Memory B cell (primary cell): ENCODE data around the gene CHMP4A.

Experiments used
- ATAC-seq: fragments of 150-1000 bp; cut with Tn5 transposase; 2 replicates; pipeline ENCODE4 v1.10.0; 2021; ENCODE audit warnings: low read depth, mild to moderate bottlenecking, moderate library complexity
- DNase-seq, 2 donors: peaks; one replicate each; pipeline ENCODE4 v3.0.0; 2022; ENCODE audit warnings: low spot score in 2 of 2
- H3K27ac Mint-ChIP-seq: one replicate; pipeline ENCODE4 v1.8.0; 2022; ENCODE audit warnings: mild to moderate bottlenecking, moderate library complexity, mixed read lengths
- H3K27me3 Mint-ChIP-seq: one replicate; pipeline ENCODE4 v1.8.0; 2022; ENCODE audit warnings: mixed read lengths
- H3K36me3 Mint-ChIP-seq: one replicate; pipeline ENCODE4 v1.8.0; 2022; ENCODE audit warnings: mild to moderate bottlenecking, mixed read lengths
- H3K4me1 Mint-ChIP-seq: one replicate; pipeline ENCODE4 v1.8.0; 2022; ENCODE audit warnings: mixed read lengths
- H3K4me3 Mint-ChIP-seq: one replicate; pipeline ENCODE4 v1.8.0; 2022; ENCODE audit warnings: mild to moderate bottlenecking, moderate library complexity, mixed read lengths
- H3K9me3 Mint-ChIP-seq: one replicate; pipeline ENCODE4 v1.8.0; 2022; ENCODE audit warnings: mixed read lengths

Gene CHMP4A

DNA sequence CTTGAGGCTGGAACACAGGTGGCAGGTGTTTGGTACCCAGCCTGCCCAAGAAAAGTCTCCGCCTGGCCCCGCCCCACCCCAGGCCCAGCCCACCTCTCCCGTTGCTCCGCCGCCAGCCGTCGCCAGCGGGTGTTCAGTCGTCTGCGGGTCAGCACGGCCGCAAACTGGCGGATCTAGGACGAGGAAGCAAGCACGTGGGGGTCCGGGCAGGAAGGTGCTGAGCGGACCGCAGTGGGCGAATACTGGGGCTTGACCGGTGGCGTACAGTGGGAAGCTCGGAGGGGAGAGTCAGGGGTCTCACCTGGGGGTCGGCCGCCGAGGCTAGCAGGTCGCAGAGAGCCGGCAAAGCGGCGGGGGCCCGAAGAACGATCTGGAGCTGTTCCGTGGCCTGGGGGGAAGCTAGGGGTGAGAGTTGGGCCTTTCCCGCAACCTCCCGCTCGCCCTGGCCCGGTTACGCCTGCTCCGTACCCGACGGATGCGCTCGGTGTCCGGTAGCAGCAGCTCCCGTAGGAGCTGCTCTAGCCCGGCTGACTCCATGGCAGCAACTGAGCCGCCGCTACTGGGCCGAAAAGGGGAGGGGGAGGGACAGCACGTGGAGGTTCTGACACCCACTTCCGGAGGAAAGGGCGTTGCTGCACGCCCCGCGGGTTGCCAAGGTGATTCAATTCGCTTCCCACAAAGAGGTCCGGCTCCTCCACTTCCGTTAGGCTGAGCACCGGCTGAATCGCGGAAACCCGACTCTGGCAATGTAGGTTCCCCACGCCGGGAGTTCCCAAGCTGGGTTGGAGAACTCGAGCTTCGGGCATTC, 24.8 kb downstream of the CHMP4A start, which contains the start of gene IPO4:
IPO4 (minus strand) TSS at position 566 of the 808 bp plus-strand sequence; CDS start at position 537, 29 bp downstream.
- Mint-ChIP-seq H3K36me3 (peaks cover 15% of the 10 kb centered on the region), H3K9me3 (no peaks in the 10 kb centered on the region), H3K4me1 (peaks cover 20% of the 10 kb centered on the region), H3K27ac (peak within 1 kb of the TSS; percentile 93), H3K4me3 (peak within 1 kb of the TSS; percentile 89), H3K27me3 (no peaks in the 10 kb centered on the region)
- DNase-seq (peak; percentile 82 to 89), ATAC-seq (peak; percentile 97)

DNA sequence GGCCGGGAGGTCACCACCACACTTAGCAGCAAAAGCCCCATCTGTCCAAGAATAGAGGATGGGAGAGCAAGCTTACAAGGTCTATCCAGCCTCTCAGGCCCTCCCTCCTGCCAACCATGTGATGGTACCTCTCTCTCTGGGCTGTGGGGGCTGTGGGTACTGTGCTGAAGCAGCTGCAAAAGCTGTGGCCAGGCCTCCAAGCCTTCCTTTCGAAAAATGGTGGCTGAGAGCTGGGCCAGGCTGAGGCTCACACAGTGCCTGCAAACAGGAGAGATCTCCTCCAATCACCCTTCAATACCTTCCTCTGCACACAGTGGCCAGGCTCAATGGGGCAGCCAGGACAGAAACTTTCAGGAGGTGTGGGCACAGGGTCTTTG, 25.8 kb downstream of the CHMP4A start:
- Mint-ChIP-seq H3K4me3 (peak overlapping the region; percentile 89), H3K4me1 (peaks cover 19% of the 10 kb centered on the region), H3K36me3 (peaks cover 12% of the 10 kb centered on the region), H3K9me3 (no peaks in the 10 kb centered on the region), H3K27ac (peak overlapping the region; percentile 93), H3K27me3 (no peaks in the 10 kb centered on the region)
- DNase-seq (no peak), ATAC-seq (no peak)

DNA sequence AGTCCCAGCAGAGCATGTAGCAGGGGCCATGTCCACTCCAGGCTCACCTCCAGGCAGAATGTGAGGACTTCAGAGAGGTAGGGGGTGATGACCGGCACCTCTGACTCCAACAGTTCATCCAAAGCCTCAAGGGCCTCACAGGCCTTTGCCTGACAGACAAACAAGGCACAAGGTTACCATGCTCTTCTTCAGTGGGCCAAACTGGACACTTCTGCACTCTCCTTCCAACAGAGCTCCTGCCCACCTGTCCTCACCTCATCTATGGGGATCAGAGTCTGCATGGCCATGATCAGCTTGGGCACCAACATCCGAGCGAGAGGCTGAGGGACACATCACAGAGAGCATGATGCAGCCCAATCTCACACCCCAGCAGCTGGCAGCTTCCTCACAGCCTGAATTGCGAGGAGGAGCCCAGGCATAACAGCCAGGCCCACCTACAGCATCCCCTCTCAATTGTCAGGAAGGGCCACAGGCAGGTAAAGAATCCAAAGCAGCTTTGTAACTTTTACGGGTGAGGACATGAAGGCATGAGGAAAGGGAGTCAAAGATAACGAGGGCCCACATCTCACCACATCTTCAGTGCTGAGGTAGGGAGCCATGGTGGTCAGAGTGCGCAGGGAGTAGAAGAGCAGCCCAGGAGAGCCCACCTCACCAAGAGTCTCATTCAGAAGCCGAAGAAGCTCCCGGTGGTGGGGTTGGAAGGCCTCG, 26.3 kb downstream of the CHMP4A start:
- Mint-ChIP-seq H3K4me1 (peaks cover 18% of the 10 kb centered on the region), H3K4me3 (peak overlapping the region; percentile 75), H3K27me3 (no peaks in the 10 kb centered on the region), H3K27ac (peak overlapping the region; percentile 40), H3K36me3 (peaks cover 10% of the 10 kb centered on the region), H3K9me3 (no peaks in the 10 kb centered on the region)
- ATAC-seq, result no peak
- no peak for DNase-seq

DNA sequence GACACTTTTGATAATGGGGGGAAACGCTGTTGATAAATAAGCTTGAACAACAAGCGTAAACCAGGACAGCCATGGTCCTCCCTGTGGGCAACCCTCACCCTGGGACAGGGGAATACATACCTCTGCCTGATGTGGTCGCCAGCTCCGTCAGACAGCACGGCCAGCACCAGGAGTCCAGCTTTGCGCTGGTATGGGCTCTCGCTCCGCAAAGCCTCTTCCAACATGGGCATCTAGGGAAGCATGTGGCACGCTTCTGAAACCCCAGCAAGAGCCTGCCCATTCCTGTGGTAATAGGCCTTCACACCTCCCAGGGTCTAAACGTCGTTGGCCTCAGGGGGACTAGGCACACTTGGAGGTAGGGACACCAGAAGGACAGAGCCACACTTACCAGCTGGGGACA, 27.5 kb downstream of the CHMP4A start:
- peaks cover 21% of the 10 kb centered on the region for H3K4me1 Mint-ChIP-seq
- H3K27ac Mint-ChIP-seq, result peak overlapping the region; percentile 62
- no peak overlapping the region for H3K4me3 Mint-ChIP-seq
- H3K27me3 Mint-ChIP-seq, result no peaks in the 10 kb centered on the region
- DNase-seq (no peak), ATAC-seq (no peak)
- no peaks in the 10 kb centered on the region for H3K9me3 Mint-ChIP-seq
- H3K36me3 Mint-ChIP-seq, result peaks cover 16% of the 10 kb centered on the region

DNA sequence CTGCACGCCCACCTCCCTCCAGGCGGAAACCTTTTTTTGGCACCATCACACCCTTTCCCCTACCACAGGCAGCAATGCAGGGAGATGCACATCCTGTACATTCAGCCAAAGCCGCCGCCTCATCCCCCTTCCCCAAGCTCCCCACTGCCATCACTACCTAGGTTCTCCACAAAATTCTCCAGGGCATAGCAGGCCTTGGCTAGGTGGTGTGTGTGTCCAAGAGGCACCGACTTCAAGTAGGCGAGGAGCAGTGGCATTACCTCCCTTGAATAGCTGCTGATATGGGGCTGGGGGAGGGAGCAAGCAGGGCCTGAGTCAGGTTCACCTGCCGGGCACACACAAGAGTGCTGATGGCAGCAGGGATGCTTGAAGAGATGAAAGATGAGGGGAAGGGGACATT, 28.3 kb downstream of the CHMP4A start:
- H3K36me3 Mint-ChIP-seq, result peaks cover 16% of the 10 kb centered on the region
- no peak overlapping the region for H3K27ac Mint-ChIP-seq
- H3K4me3 Mint-ChIP-seq, result no peak overlapping the region
- H3K9me3 Mint-ChIP-seq, result no peaks in the 10 kb centered on the region
- peaks cover 20% of the 10 kb centered on the region for H3K4me1 Mint-ChIP-seq
- no peaks in the 10 kb centered on the region for H3K27me3 Mint-ChIP-seq
- ATAC-seq, result no peak
- no peak for DNase-seq

DNA sequence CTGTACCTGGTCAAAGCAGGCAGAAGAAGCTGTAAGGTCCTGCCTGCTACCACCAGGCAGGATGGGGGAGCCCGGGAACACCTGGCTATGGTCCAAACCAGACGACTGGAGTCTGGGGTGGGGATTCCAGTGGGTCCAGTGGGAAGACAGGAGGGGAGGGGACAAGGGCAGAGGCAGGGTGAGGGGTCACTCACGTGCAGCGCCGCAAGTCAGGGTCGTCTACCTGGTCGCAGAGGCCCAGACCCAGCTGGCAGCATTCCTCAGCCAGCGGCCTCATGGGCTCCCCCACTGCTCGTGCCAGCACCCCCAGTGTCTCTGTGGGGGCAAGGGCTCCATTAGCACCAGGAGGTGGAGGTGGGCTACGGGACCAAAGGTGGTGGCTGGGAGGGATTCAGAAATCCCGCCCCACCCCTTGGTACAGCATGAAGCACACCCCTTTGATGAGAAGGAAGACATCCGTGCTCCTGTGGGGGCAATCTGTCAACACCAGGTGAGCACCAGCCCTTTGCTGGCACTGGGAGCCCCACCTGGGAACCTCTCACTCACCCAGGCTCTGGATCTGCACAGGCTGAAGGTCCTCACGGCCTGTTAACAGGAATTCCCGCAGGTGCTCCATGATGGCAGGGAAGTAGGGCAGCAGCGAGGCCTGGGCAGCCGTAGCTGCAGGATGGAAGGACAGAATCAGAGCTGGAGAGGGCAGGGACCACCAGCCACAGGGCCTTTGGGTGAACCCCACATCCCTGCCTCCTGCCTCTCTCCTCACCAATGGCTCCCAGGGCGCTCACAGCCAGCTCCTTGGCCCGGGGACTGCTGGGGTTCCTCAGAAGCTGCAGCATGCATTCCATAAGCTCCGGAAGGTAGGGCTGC, 29.0 kb downstream of the CHMP4A start:
- no peak for ATAC-seq
- Mint-ChIP-seq H3K4me1 (peaks cover 19% of the 10 kb centered on the region), H3K36me3 (peaks cover 15% of the 10 kb centered on the region), H3K9me3 (no peaks in the 10 kb centered on the region), H3K27me3 (no peaks in the 10 kb centered on the region), H3K27ac (no peak overlapping the region), H3K4me3 (no peak overlapping the region)
- no peak for DNase-seq

DNA sequence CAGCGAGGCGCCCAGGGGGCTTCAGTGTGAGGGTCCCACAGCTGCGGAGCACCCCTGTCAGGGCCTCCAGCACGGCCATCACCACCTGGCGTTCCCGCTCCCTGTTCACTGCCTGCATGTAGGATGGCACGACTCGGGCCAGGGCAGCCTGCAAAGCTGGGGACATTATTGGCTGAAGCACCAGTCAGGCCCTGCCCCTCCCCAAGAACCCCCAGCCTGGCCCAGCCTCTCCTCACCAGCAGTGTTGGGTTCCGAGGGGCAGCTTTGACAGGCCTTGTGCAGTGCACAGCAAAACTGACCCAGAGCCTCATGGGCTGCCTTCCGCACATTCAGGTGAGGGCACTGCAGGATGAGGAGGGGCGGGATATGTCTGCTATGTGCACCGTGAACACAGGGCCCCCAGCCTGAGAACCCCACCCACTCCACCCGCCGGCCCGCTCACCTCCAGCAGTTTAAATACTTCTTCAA, 30.2 kb downstream of the CHMP4A start:
- H3K9me3 Mint-ChIP-seq, result no peaks in the 10 kb centered on the region
- peaks cover 13% of the 10 kb centered on the region for H3K36me3 Mint-ChIP-seq
- H3K4me1 Mint-ChIP-seq, result peaks cover 18% of the 10 kb centered on the region
- DNase-seq, result no peak
- no peak for ATAC-seq
- no peaks in the 10 kb centered on the region for H3K27me3 Mint-ChIP-seq
- no peak overlapping the region for H3K4me3 Mint-ChIP-seq
- no peak overlapping the region for H3K27ac Mint-ChIP-seq

DNA sequence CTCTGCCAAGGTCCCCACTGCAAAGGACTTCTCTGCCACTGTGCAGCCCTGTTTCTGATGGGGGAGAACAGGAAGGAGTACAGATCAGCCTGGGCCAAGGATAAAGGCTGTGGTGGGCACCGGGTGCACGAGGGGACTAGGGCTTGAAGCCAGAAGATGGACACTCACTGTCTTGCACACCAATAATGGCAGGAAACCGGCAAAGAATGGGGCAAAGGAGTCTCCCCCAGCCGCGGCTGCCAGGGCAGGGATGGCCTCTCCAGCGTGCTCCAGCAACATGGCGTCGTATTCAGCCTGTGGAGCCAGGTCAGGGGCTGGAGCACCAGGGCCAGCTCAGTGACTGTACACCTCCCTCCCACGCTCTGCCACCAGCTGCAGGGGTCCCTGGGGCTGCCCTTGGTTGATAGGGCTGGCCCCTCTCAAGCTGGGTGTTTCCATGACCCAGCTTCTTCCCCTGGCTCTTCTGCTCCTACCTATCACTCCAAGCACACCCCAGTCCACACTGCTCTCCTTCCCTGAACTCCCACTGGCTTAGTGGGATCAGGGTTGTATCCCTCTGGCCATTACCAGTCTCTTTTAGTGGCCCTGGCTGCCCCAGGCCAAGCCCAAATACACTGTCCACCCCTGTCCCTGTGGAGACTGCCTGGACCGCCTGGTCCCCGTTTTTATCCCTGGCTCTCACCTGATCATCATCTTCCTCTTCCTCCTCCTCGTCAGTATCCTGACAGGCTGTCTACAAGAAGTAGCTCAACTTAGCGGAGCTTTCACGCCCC, 31.0 kb downstream of the CHMP4A start:
- H3K27ac Mint-ChIP-seq, result no peak overlapping the region
- ATAC-seq (no peak), DNase-seq (no peak)
- peaks cover 13% of the 10 kb centered on the region for H3K4me1 Mint-ChIP-seq
- H3K27me3 Mint-ChIP-seq, result no peaks in the 10 kb centered on the region
- H3K9me3 Mint-ChIP-seq, result no peaks in the 10 kb centered on the region
- peaks cover 13% of the 10 kb centered on the region for H3K36me3 Mint-ChIP-seq
- no peak overlapping the region for H3K4me3 Mint-ChIP-seq

DNA sequence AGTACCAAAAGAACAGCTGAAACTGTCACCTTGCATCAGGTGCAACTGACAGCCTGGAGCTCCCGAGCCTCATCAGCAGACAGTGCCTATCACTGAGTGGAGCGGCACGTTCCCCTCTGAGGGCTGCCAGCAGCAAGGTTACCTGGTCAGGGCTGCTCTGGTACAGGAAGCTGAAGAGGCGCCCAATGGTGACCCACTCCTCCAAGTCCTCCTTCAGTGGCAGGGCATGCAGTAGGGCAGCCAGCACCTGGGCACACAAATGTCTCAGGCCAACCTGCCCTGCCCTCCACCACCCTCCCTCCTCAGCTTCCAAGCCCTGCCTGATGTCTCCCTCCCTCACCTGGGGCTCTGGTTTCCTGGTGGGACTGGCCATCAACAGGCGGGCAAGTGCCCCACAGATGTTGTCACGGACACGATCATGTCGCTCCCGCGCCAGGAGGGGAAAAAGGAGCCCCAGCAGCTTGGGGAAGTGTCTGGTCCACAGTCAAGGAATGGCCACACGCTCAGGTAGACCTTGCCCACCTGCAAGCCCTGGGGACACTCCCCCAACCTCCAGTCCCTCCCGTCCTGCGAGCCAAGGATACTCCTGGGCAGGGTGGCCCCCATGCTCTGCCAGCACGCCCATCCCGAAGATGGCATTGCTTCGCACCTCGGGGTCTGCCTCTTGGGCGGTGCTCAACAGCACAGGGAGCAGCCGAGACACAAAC, 31.8 kb downstream of the CHMP4A start:
- H3K4me3 Mint-ChIP-seq, result no peak overlapping the region
- peaks cover 15% of the 10 kb centered on the region for H3K36me3 Mint-ChIP-seq

DNA sequence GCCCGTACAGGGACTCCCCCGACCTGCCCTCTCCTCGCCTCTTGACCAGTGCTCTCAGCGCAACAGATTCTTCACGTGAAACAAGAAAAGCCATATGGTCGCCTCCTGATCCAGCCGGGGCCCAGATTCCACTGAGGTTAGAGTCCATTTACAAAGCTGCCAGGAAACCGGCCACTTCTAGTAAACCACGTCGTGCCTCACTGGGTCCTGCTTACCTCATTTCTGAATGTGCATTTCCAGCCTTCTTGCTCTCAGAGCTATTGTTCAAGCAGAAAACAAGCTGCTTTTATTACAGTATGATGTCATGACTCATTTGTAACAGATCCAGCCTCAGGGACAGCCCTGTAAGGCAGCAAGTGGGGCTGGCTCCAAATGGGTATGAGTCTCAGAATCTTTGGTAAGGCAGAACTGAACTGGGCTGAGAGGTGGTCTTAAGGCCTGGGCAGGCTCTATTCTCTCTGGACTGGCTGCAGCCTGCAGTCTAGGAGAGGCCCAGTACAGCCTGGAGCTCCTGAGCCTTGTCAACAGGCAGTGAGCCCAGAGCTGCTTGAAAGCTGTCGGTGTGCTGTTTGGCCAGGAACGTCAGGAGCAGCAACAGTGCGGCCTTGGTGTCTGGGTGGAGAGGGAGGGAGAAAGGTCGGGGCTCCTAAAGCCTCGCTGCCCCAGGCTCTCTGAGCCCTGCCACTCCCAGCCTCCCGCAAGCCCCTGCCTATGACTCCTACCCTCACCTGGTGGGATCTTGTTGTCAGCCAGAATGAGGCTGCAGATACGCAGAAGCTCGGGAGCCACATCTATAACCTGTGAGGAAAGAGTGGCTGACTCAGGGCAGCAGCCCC, 33.1 kb downstream of the CHMP4A start:
- ATAC-seq, result no peak
- Mint-ChIP-seq H3K4me3 (no peak overlapping the region), H3K36me3 (peaks cover 13% of the 10 kb centered on the region), H3K4me1 (peaks cover 9% of the 10 kb centered on the region), H3K27ac (no peak overlapping the region), H3K9me3 (no peaks in the 10 kb centered on the region), H3K27me3 (no peaks in the 10 kb centered on the region)
- DNase-seq, result no peak

More for the DNA sequence above, 31.8 kb downstream of the CHMP4A start:
- Mint-ChIP-seq H3K27me3 (no peaks in the 10 kb centered on the region), H3K4me1 (peaks cover 9% of the 10 kb centered on the region), H3K27ac (no peak overlapping the region), H3K9me3 (no peaks in the 10 kb centered on the region)
- ATAC-seq (peak; percentile 6), DNase-seq (no peak)

DNA sequence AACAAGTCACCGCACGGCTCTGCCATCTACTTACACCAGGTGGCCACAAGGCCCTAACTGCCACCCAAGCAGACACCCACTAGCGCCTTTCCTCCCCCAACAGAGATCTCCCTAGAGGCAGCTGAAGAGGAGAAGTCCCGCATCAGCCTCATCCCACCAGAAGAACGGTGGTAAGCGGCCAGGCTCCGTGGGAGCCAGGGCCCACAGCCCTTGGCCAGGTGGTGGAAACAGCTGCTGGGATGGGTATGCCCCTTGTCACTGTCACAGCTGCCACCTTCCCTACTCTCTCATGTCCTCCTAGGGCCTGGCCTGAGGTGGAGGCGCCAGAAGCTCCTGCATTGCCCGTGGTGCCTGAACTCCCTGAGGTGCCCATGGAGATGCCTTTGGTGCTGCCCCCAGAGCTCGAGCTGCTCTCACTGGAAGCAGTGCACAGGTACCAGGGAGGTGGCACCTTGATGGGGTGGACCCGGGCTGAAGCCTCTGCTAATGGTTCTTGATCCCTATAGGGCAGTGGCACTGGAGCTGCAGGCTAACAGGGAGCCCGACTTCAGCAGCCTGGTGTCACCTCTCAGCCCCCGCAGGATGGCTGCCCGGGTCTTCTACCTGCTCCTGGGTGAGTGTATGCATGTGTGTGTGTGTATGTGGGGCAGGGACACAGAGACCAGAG, 33.9 kb downstream of the CHMP4A start:
- DNase-seq (no peak), ATAC-seq (no peak)
- Mint-ChIP-seq H3K4me3 (no peak overlapping the region), H3K27ac (no peak overlapping the region), H3K36me3 (peaks cover 11% of the 10 kb centered on the region), H3K9me3 (no peaks in the 10 kb centered on the region), H3K4me1 (peaks cover 12% of the 10 kb centered on the region), H3K27me3 (no peaks in the 10 kb centered on the region)
